GM12878 (cell line): ENCODE data around the gene CITED2. TPM values are rescaled to one million over a fixed set of nuclear protein-coding genes. Genes with fewer than 3 reads are reported as not detected.

ENCODE experiments used
- ATAC-seq: fragments of 200-7000 bp; cut with Tn5 transposase; 3 replicates; pipeline ENCODE4 v1.9.1; 2020; ENCODE audit warnings: mild to moderate bottlenecking, moderate library complexity
- BruUV-seq: library from RNA; stranded (reverse); fragments of 400-500 nt; replicated peaks from 2 replicates; lab custom pipeline; 2021; lab: Mats Ljungman, UMichigan
- CTCF ChIA-PET: fragments of 300-600 bp; sonication (Branson Sonifier 250); formaldehyde crosslinking; extraction: SDS; loops from one replicate; lab custom pipeline; 2021; ENCODE audit warnings: inconsistent platforms; lab: Yijun Ruan, JAX
- POLR2A ChIA-PET: fragments of 350-600 bp; formaldehyde crosslinking; extraction: SDS; loops from one replicate; lab custom pipeline; 2021; ENCODE audit warnings: inconsistent platforms; lab: Charles Lee
- RAD21 ChIA-PET: fragments of 300-600 bp; sonication (Branson Sonifier 250); formaldehyde crosslinking; loops from one replicate; lab custom pipeline; 2023; ENCODE audit warnings: antibody characterized with exemption; ENCODE audit not compliant: unreplicated experiment; lab: Charles Lee
- SMC1A ChIA-PET: fragments of 300-600 bp; sonication (Branson Sonifier 250); formaldehyde crosslinking; loops from one replicate; lab custom pipeline; 2023; ENCODE audit not compliant: unreplicated experiment, uncharacterized antibody; lab: Charles Lee
- DNase-seq: peaks from one replicate; pipeline ENCODE4 v3.0.0-alpha.2; 2011; ENCODE audit warnings: low read depth, low spot score
- FAIRE-seq: peaks from 3 replicates; lab custom pipeline; 2011; peaks lifted over from hg19 to GRCh38; lab: Jason Lieb, UNC
- H2AFZ ChIP-seq: 2 replicates; pipeline ENCODE4 v1.6.0; 2011; ENCODE audit warnings: low read depth, low read length, control low read depth; ENCODE audit not compliant: control insufficient read depth
- H3K27ac ChIP-seq: 2 replicates; pipeline ENCODE4 v1.5.1; 2011; ENCODE audit warnings: control low read depth; ENCODE audit not compliant: control insufficient read depth, insufficient read depth
- H3K27me3 ChIP-seq, 2 experiments: replicated peaks in 1 of 2; 2 replicates each; pipeline versions ENCODE4 v1.6.0 to v1.6.1; 2011; ENCODE audit warnings: low read length in 1 of 2; ENCODE audit not compliant: control insufficient read depth in 2 of 2, insufficient read depth in 2 of 2
- H3K36me3 ChIP-seq, 2 experiments: 2 replicates each; pipeline ENCODE4 v1.5.1; 2011; ENCODE audit warnings: low read length in 1 of 2; ENCODE audit not compliant: control insufficient read depth in 2 of 2, insufficient read depth in 2 of 2
- H3K4me1 ChIP-seq: 2 replicates; pipeline ENCODE4 v1.6.1; 2011; ENCODE audit warnings: mild to moderate bottlenecking, low read length, moderate library complexity, mixed read lengths; ENCODE audit not compliant: control insufficient read depth, insufficient read depth
- H3K4me2 ChIP-seq: 2 replicates; pipeline ENCODE4 v1.6.0; 2011; ENCODE audit warnings: control low read depth; ENCODE audit not compliant: control insufficient read depth, insufficient read depth
- H3K4me3 ChIP-seq: fragments of 200-600 bp; sonication (generic); 2 replicates; pipeline ENCODE4 v1.5.1; 2016
- H3K79me2 ChIP-seq: 2 replicates; pipeline ENCODE4 v1.6.0; 2011; ENCODE audit warnings: low read length; ENCODE audit not compliant: control insufficient read depth, insufficient read depth
- H3K9ac ChIP-seq: 2 replicates; pipeline ENCODE4 v1.8.0; 2011; ENCODE audit warnings: low read length, control low read depth, mixed read lengths; ENCODE audit not compliant: control insufficient read depth, insufficient read depth
- H3K9me3 ChIP-seq: replicated peaks from 3 replicates; pipeline ENCODE4 v1.5.1; 2011; ENCODE audit warnings: mild to moderate bottlenecking, low read length; ENCODE audit not compliant: control insufficient read depth, insufficient read depth
- H4K20me1 ChIP-seq: 2 replicates; pipeline ENCODE4 v1.6.0; 2011; ENCODE audit not compliant: control insufficient read depth, insufficient read depth
- ATF7 ChIP-seq: fragments of 450-650 bp; IDR thresholded peaks from 2 replicates; pipeline ENCODE4 v1.6.1; 2016; ENCODE audit warnings: low read depth, mild to moderate bottlenecking
- ETV6 ChIP-seq, 2 experiments: fragments of 450-650 bp in 1 of 2; IDR thresholded peaks in 1 of 2; conservative IDR thresholded peaks in 1 of 2; 2 replicates each; pipeline ENCODE4 v1.6.1; 2014; ENCODE audit warnings: antibody characterized with exemption in 1 of 2, borderline replicate concordance in 1 of 2, low read depth in 1 of 2, mild to moderate bottlenecking in 1 of 2, moderate library complexity in 1 of 2
- RBBP5 ChIP-seq: fragments of 200-600 bp; sonication (generic); conservative IDR thresholded peaks from 2 replicates; pipeline ENCODE4 v1.6.1; 2016
- WGBS: methylation state at CpG from one replicate; pipeline ENCODE4 v1.1.6; 2016; ENCODE audit warnings: low lambda C conversion rate; ENCODE audit not compliant: insufficient replicate concordance, insufficient coverage; ENCODE audit errors: missing lambda C conversion rate; 5-methylcytosine and 5-hydroxymethylcytosine counted together
- in situ Hi-C: fragments of 300-500 bp; cut with MboI; formaldehyde crosslinking; loops from 9 replicates; pipeline ENCODE4 v1.14.3; 2018; ENCODE audit warnings: mixed read lengths
- intact Hi-C: fragments of 100-400 bp; cut with micrococcal nuclease; formaldehyde crosslinking; loops from one replicate; pipeline ENCODE4 v1.14.2; 2022; ENCODE audit not compliant: unreplicated experiment
- polyA plus RNA-seq, 11 experiments: library from polyadenylated mRNA; depleted of rRNA in 4 of 11; unstranded in 6 of 11; stranded (reverse) in 5 of 11; fragments of >200 nt; fragmentation: Nextera tagmentation in 4 of 11; fragmentation: Illumina TruSeq in 1 of 11; extraction: Ambion mirVana in 4 of 11; extraction: Trizol in 1 of 11; gene quantifications; 1 replicate in 1 of 11; 2 replicates in 10 of 11; pipeline versions ENCODE4 v1.2.1 to v1.2.3, GENCODE V29; 2011 to 2016; ENCODE audit warnings: inconsistent platforms in 2 of 11, missing spikeins in 2 of 11, low read depth in 1 of 11
- total RNA-seq, 4 experiments: library from RNA; depleted of rRNA in 3 of 4; stranded (reverse); fragments of >200 nt in 3 of 4; fragmentation: Illumina TruSeq in 1 of 4; extraction: Trizol in 1 of 4; gene quantifications; 2 replicates each; pipeline versions ENCODE4 v1.2.1 to v1.2.3, GENCODE V29; 2013 to 2021
- TF ChIP-seq, protein P1 (sequence below): IDR thresholded peaks from 2 replicates; pipeline ENCODE4 v1.6.1; 2012; ENCODE audit warnings: mild to moderate bottlenecking, low read depth, low read length
- TF ChIP-seq, protein P2 (sequence below): IDR thresholded peaks from 2 replicates; pipeline ENCODE4 v1.6.1; 2012; ENCODE audit warnings: low read length, inconsistent platforms

The CITED2 gene
- total and polyA plus RNA-seq, 10 of the 15 experiments (the other 5 are each of a cell fraction or from before 2014, with no cell fraction given) = 0.08 to 20.0 (median 7.3) TPM

DNA sequence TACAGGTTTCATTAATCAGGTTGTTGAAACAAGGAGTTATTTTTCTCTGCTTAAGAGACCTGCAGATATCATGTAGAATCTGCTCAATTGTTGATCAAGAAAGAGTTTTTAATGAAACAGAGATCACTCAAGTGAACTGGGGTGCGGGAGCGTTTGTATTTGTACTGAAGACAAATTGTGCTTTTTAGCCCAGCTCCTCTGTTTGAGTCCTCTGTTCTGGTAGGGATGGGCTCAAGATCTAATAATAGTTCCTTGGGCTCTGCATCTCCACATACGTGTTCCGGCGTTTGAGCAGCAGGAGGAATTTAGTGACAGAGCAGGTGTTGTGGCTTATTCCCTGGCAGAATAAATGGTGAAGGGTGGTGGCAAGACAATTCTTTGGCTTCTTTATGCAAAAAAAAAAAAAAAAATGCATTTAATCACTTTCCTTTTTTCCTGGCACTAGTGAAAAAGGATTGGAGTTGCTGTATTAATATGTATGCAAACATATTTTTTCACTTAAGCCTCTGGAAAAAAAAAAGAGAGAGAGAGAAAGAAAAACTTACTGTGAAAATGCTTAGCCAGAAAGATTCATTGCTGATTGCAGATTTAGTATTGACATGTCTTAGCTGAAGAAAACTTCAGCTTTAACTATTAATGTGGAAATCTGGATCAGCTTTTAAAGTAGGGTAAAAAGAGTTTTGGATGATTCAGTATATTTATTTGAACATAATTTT, 4.0 kb downstream of the CITED2 start:
- CTCF ChIA-PET = interaction anchor here (0.7 to 6.9 kb wide), 76 partner anchors 8 to 1930 kb away, joined by 3 to 100 read pairs (median 4); partner anchors contain the start of gene TXLNB
- peaks cover 22% of the 10 kb centered on the region for H3K79me2 ChIP-seq
- no peak overlapping the region for H3K4me2 ChIP-seq
- WGBS = 85% methylated on average over 5 of the region's 5 CpGs
- TF ChIP-seq, protein P1, sequence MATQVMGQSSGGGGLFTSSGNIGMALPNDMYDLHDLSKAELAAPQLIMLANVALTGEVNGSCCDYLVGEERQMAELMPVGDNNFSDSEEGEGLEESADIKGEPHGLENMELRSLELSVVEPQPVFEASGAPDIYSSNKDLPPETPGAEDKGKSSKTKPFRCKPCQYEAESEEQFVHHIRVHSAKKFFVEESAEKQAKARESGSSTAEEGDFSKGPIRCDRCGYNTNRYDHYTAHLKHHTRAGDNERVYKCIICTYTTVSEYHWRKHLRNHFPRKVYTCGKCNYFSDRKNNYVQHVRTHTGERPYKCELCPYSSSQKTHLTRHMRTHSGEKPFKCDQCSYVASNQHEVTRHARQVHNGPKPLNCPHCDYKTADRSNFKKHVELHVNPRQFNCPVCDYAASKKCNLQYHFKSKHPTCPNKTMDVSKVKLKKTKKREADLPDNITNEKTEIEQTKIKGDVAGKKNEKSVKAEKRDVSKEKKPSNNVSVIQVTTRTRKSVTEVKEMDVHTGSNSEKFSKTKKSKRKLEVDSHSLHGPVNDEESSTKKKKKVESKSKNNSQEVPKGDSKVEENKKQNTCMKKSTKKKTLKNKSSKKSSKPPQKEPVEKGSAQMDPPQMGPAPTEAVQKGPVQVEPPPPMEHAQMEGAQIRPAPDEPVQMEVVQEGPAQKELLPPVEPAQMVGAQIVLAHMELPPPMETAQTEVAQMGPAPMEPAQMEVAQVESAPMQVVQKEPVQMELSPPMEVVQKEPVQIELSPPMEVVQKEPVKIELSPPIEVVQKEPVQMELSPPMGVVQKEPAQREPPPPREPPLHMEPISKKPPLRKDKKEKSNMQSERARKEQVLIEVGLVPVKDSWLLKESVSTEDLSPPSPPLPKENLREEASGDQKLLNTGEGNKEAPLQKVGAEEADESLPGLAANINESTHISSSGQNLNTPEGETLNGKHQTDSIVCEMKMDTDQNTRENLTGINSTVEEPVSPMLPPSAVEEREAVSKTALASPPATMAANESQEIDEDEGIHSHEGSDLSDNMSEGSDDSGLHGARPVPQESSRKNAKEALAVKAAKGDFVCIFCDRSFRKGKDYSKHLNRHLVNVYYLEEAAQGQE = no peak
- TF ChIP-seq, protein P2, sequence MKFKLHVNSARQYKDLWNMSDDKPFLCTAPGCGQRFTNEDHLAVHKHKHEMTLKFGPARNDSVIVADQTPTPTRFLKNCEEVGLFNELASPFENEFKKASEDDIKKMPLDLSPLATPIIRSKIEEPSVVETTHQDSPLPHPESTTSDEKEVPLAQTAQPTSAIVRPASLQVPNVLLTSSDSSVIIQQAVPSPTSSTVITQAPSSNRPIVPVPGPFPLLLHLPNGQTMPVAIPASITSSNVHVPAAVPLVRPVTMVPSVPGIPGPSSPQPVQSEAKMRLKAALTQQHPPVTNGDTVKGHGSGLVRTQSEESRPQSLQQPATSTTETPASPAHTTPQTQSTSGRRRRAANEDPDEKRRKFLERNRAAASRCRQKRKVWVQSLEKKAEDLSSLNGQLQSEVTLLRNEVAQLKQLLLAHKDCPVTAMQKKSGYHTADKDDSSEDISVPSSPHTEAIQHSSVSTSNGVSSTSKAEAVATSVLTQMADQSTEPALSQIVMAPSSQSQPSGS = no peak
- TF ChIP-seq ETV6 (conservative IDR thresholded peaks at IDR 0.05 in 1 of 2, IDR thresholded peaks at IDR 0.05 in 1 of 2; ENCODE audit: borderline replicate concordance in 1 of 2, low read depth in 1 of 2) (no peak), RBBP5 (no peak), ATF7 (no peak)
- TF ChIP-seq, all 136 proteins: peak for 0
- no peak for ATAC-seq
- 0 out of 2 replicates have a peak, but pooled peaks cover 2% of the 10 kb centered on the region for H3K4me1 ChIP-seq
- H3K9ac ChIP-seq = no peak overlapping the region
- H3K27ac ChIP-seq = no peak overlapping the region
- no peaks in the 10 kb centered on the region for H3K36me3 ChIP-seq
- no peak overlapping the region for H3K4me3 ChIP-seq
- no peak for FAIRE-seq
- ChIA-PET POLR2A (interaction anchor here (0.7 kb wide), 2 partner anchors 141 to 463 kb away, joined by 3 to 5 read pairs; no protein-coding TSS in a partner anchor), RAD21 (interaction anchor here (0.6 to 7.4 kb wide), 50 partner anchors 8 to 1551 kb away, joined by 3 to 107 read pairs (median 5); partner anchors contain the start of gene TXLNB), SMC1A (interaction anchor here (0.6 to 6.3 kb wide), 80 partner anchors 9 to 1618 kb away, joined by 3 to 90 read pairs (median 4); partner anchors contain the start of gene TXLNB)
- DNase-seq = no peak
- in situ Hi-C loops (loop anchor here (5.0 kb wide), 1 partner anchor 557 kb away; no protein-coding TSS in a partner anchor), intact Hi-C loops (loop anchor here (5.0 to 10.0 kb wide), 5 partner anchors 314 to 1172 kb away; no protein-coding TSS in a partner anchor)
- H3K9me3 ChIP-seq = no peaks in the 10 kb centered on the region
- H4K20me1 ChIP-seq = no peaks in the 10 kb centered on the region
- peak overlapping the region; percentile 24; the same call in 1 of the 2 replicates for H2AFZ ChIP-seq
- no TSS peak for BruUV-seq
- H3K27me3 ChIP-seq = no peaks in the 10 kb centered on the region
